Endodermal cell (in vitro differentiated cells): ENCODE measurements around the gene SSBP4. TPM values are rescaled to one million over a fixed set of nuclear protein-coding genes. Genes with fewer than 3 reads are reported as not detected.

Experiments used
- DNase-seq: peaks from one replicate; pipeline ENCODE4 v3.0.0-alpha.2; 2017
- H3K27ac ChIP-seq: 2 replicates; pipeline ENCODE4 v1.5.1; 2013; ENCODE audit warnings: mild to moderate bottlenecking, low read depth, low read length, moderate library complexity
- H3K27me3 ChIP-seq: 2 replicates; pipeline ENCODE4 v1.6.1; 2013; ENCODE audit warnings: mild to moderate bottlenecking, low read length, moderate library complexity; ENCODE audit not compliant: insufficient read depth, control insufficient read depth, poor library complexity, severe bottlenecking
- H3K36me3 ChIP-seq: 2 replicates; pipeline ENCODE4 v1.7.0; 2013; ENCODE audit warnings: mild to moderate bottlenecking, low read length, moderate library complexity; ENCODE audit not compliant: control insufficient read depth, insufficient read depth
- H3K4me1 ChIP-seq: one replicate; pipeline ENCODE4 v1.7.0; 2013; ENCODE audit warnings: low read length; ENCODE audit not compliant: control insufficient read depth, insufficient read depth
- H3K4me3 ChIP-seq: 2 replicates; pipeline ENCODE4 v1.5.1; 2013; ENCODE audit warnings: mild to moderate bottlenecking, low read length, moderate library complexity
- H3K9ac ChIP-seq: 2 replicates; pipeline ENCODE4 v1.6.1; 2013; ENCODE audit warnings: mild to moderate bottlenecking, low read length, moderate library complexity; ENCODE audit not compliant: poor library complexity, severe bottlenecking; ENCODE audit errors: extremely low read depth
- H3K9me3 ChIP-seq: 2 replicates; pipeline ENCODE4 v1.6.1; 2013; ENCODE audit warnings: mild to moderate bottlenecking, low read length, moderate library complexity; ENCODE audit not compliant: control insufficient read depth
- H3K27ac Mint-ChIP-seq: 2 replicates; pipeline ENCODE4 v1.8.0; 2020; ENCODE audit warnings: mixed read lengths
- H3K27me3 Mint-ChIP-seq: 2 replicates; pipeline ENCODE4 v1.8.0; 2021; ENCODE audit warnings: mild to moderate bottlenecking, mixed read lengths; ENCODE audit not compliant: insufficient read depth
- H3K36me3 Mint-ChIP-seq: 2 replicates; pipeline ENCODE4 v1.8.0; 2020; ENCODE audit warnings: low read depth, mixed read lengths
- H3K4me1 Mint-ChIP-seq: 2 replicates; pipeline ENCODE4 v1.8.0; 2020; ENCODE audit warnings: mixed read lengths
- H3K4me3 Mint-ChIP-seq: 2 replicates; pipeline ENCODE4 v1.8.0; 2020; ENCODE audit warnings: mild to moderate bottlenecking, moderate library complexity, mixed read lengths
- H3K9me3 Mint-ChIP-seq: 2 replicates; pipeline ENCODE4 v1.8.0; 2020; ENCODE audit warnings: mild to moderate bottlenecking, mixed read lengths
- WGBS, 2 experiments: methylation state at CpG; one replicate each; pipeline versions ENCODE4 v1.1.5 to v1.1.7; 2013; ENCODE audit warnings: missing lambda C conversion rate in 2 of 2, mixed read lengths in 1 of 2; ENCODE audit not compliant: insufficient coverage in 1 of 2, insufficient read length in 1 of 2; 5-methylcytosine and 5-hydroxymethylcytosine counted together
- total RNA-seq, 2 donors: library from RNA; stranded (reverse); fragmentation: NEBNext Ultra II Directional in 1 of 2; extraction: Animal tissue kit (Norgen Biotek cat#: 25700) in 1 of 2; gene quantifications; 2 replicates in 1 of 2; 3 replicates in 1 of 2; pipeline ENCODE4 v1.2.1, GENCODE V29; 2021
- TF ChIP-seq, protein P1 (sequence below): fragments of 200-600 bp; sonication (generic); conservative IDR thresholded peaks from 2 replicates; pipeline ENCODE4 v1.5.0; 2021; ENCODE audit warnings: antibody characterized with exemption, mild to moderate bottlenecking

Gene SSBP4
- total RNA-seq, 2 donors from 2014 or later = 35.9 to 43.5 TPM

GRCh38 chr19:18384775-18385174, 34.4 kb upstream of the SSBP4 start:
- no peak overlapping the region for H3K9ac ChIP-seq
- DNase-seq = no peak
- 94 to 96% methylated on average over 6 to 7 of the region's 7 CpGs for WGBS, 2 experiments
- Mint-ChIP-seq H3K4me1 (peaks cover 8% of the 10 kb centered on the region), H3K4me3 (no peak overlapping the region), H3K36me3 (no peaks in the 10 kb centered on the region), H3K9me3 (no peaks in the 10 kb centered on the region), H3K27ac (no peak overlapping the region), H3K27me3 (peaks cover 36% of the 10 kb centered on the region)
- no peaks in the 10 kb centered on the region for H3K9me3 ChIP-seq
- no peak overlapping the region for H3K4me3 ChIP-seq
- TF ChIP-seq, protein P1, sequence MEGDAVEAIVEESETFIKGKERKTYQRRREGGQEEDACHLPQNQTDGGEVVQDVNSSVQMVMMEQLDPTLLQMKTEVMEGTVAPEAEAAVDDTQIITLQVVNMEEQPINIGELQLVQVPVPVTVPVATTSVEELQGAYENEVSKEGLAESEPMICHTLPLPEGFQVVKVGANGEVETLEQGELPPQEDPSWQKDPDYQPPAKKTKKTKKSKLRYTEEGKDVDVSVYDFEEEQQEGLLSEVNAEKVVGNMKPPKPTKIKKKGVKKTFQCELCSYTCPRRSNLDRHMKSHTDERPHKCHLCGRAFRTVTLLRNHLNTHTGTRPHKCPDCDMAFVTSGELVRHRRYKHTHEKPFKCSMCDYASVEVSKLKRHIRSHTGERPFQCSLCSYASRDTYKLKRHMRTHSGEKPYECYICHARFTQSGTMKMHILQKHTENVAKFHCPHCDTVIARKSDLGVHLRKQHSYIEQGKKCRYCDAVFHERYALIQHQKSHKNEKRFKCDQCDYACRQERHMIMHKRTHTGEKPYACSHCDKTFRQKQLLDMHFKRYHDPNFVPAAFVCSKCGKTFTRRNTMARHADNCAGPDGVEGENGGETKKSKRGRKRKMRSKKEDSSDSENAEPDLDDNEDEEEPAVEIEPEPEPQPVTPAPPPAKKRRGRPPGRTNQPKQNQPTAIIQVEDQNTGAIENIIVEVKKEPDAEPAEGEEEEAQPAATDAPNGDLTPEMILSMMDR = no peak
- peaks cover 22% of the 10 kb centered on the region for H3K27me3 ChIP-seq
- H3K27ac ChIP-seq = no peak overlapping the region
- no peaks in the 10 kb centered on the region for H3K4me1 ChIP-seq
- no peaks in the 10 kb centered on the region for H3K36me3 ChIP-seq

GRCh38 chr19:18385359-18385674, 33.9 kb upstream of the SSBP4 start:
- H3K27ac ChIP-seq = no peak overlapping the region

GRCh38 chr19:18385675-18386542, 33.3 kb upstream of the SSBP4 start, which contains the start of gene GDF15:
Gene GDF15, plus strand, starts transcription at chr19:18386158. Its CDS starts 32 bp downstream, at chr19:18386190.
- Mint-ChIP-seq H3K27ac (no peak within 1 kb of the TSS), H3K9me3 (no peaks in the 10 kb centered on the region), H3K4me1 (peaks cover 2% of the 10 kb centered on the region), H3K36me3 (no peaks in the 10 kb centered on the region), H3K27me3 (peaks cover 42% of the 10 kb centered on the region), H3K4me3 (peak within 1 kb of the TSS; percentile 14)
- peak; percentile 92 for DNase-seq
- Histone ChIP-seq H3K9ac (no peak within 1 kb of the TSS), H3K36me3 (no peaks in the 10 kb centered on the region), H3K27ac (peak within 1 kb of the TSS; percentile 24), H3K4me1 (no peaks in the 10 kb centered on the region), H3K4me3 (no peak within 1 kb of the TSS), H3K9me3 (no peaks in the 10 kb centered on the region), H3K27me3 (peaks cover 22% of the 10 kb centered on the region)
- WGBS, 2 experiments = 72 to 77% methylated on average over 22 to 32 of the region's 33 CpGs
- TF ChIP-seq, protein P1 = peak; percentile 82

More at GRCh38 chr19:18385359-18385674, 33.9 kb upstream of the SSBP4 start:
- H3K9me3 ChIP-seq = no peaks in the 10 kb centered on the region
- no peak overlapping the region for H3K9ac ChIP-seq
- WGBS, 2 experiments = 91 to 100% methylated on average over 3 of the region's 3 CpGs
- no peak overlapping the region for H3K27ac Mint-ChIP-seq
- TF ChIP-seq, protein P1 = no peak
- H3K27me3 Mint-ChIP-seq = peaks cover 38% of the 10 kb centered on the region
- H3K4me1 Mint-ChIP-seq = peaks cover 4% of the 10 kb centered on the region
- no peaks in the 10 kb centered on the region for H3K36me3 Mint-ChIP-seq
- no peaks in the 10 kb centered on the region for H3K9me3 Mint-ChIP-seq
- DNase-seq = no peak
- no peak overlapping the region for H3K4me3 Mint-ChIP-seq
- no peak overlapping the region for H3K4me3 ChIP-seq
- peaks cover 22% of the 10 kb centered on the region for H3K27me3 ChIP-seq
- no peaks in the 10 kb centered on the region for H3K4me1 ChIP-seq
- H3K36me3 ChIP-seq = no peaks in the 10 kb centered on the region
